ENCODE data around the gene METTL24.

The METTL24 gene

DNA sequence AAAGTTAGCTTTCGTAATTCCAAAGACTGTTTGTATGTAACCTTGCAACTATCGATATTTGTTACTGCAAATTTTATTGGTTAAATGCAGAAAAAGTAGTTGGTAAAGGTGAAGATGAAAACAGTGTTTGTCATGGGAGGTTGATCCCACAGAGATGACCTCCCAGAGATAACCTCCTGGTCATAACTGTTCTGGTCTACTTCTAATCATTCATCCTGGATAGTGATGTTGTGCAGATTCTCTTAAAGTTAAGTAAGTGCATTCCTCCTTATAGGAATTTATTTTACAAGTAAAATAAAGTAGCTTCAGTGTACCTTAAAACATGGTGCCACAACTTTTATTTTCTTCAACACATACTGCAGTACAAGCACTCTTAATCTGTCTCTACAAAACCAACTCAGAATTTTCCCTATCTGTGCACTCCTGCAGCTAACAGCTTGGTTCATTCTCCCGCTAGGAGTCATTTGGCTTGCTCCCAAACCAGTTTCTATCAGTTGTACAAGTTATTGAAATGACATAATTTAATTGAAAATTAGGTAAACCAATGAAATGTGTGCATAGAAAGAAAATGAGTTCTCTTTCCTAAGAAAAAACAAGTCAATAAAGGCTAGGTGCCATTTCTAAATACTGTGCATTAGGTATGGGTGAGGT lies 19.2 kb downstream of the METTL24 start:
- no peaks in the 10 kb centered on the region for H3K9me3 ChIP-seq (ENCODE audit: insufficient read depth, low read depth, low read length)
- no peaks in the 10 kb centered on the region for H3K27me3 ChIP-seq (ENCODE audit: insufficient read depth, low read length, poor library complexity, severe bottlenecking)
- no peaks in the 10 kb centered on the region for H4K20me1 ChIP-seq (ENCODE audit: insufficient read depth, low read length, poor library complexity, severe bottlenecking)
- no peak overlapping the region for H2AFZ ChIP-seq (ENCODE audit: low read length)
- no peak overlapping the region for H3K4me2 ChIP-seq (ENCODE audit: low read depth, low read length, poor library complexity, severe bottlenecking)
- H3F3A ChIP-seq (ENCODE audit: low read depth) = no peaks in the 10 kb centered on the region
- H3K9me2 ChIP-seq (replicated peaks; ENCODE audit: low read depth, low read length) = no peaks in the 10 kb centered on the region
- no peaks in the 10 kb centered on the region for H3K36me3 ChIP-seq (ENCODE audit: insufficient read depth, low read length)
- H3K4me1 ChIP-seq (ENCODE audit: insufficient read depth, low read length, poor library complexity, severe bottlenecking) = peaks cover 11% of the 10 kb centered on the region
- no peak overlapping the region for H3K4me3 ChIP-seq (ENCODE audit: low read length, poor library complexity, severe bottlenecking)
- H3K9ac ChIP-seq (ENCODE audit: low read depth, low read length, poor library complexity, severe bottlenecking) = no peak overlapping the region
- TF ChIP-seq, protein P1, sequence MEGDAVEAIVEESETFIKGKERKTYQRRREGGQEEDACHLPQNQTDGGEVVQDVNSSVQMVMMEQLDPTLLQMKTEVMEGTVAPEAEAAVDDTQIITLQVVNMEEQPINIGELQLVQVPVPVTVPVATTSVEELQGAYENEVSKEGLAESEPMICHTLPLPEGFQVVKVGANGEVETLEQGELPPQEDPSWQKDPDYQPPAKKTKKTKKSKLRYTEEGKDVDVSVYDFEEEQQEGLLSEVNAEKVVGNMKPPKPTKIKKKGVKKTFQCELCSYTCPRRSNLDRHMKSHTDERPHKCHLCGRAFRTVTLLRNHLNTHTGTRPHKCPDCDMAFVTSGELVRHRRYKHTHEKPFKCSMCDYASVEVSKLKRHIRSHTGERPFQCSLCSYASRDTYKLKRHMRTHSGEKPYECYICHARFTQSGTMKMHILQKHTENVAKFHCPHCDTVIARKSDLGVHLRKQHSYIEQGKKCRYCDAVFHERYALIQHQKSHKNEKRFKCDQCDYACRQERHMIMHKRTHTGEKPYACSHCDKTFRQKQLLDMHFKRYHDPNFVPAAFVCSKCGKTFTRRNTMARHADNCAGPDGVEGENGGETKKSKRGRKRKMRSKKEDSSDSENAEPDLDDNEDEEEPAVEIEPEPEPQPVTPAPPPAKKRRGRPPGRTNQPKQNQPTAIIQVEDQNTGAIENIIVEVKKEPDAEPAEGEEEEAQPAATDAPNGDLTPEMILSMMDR (conservative IDR thresholded peaks at IDR 0.05; ENCODE audit: low read length) = no peak
- no peak for TF ChIP-seq EZH2phosphoT487 (IDR thresholded peaks at IDR 0.05; ENCODE audit: borderline replicate concordance)
- no peaks in the 10 kb centered on the region for H3K79me2 ChIP-seq (ENCODE audit: insufficient read depth, low read length)

DNA sequence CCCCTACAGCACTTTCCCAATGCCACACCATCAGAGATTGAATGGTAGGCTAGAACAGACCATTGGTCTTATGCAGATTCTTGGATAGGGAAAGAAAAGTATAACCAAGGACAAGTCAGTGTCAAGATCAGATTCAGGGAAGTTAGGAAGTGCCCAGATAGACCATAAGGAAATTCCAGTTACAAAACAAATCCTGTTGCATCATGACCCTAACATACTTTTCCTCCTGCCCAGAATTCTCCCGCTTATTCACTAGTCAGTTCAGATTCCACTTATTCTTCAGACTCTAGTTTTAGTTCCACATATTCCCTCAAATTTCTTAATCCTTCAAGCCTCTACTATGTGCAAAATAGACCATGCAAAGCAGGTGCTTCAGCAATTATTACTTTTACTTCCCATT lies 20.7 kb downstream of the METTL24 start:
- H3K9me3 ChIP-seq (ENCODE audit: insufficient read depth, low read depth, low read length) = no peaks in the 10 kb centered on the region
- H3K4me1 ChIP-seq (ENCODE audit: insufficient read depth, low read length, poor library complexity, severe bottlenecking) = peaks cover 22% of the 10 kb centered on the region
- no peaks in the 10 kb centered on the region for H3F3A ChIP-seq (ENCODE audit: low read depth)
- H3K9me2 ChIP-seq (replicated peaks; ENCODE audit: low read depth, low read length) = no peaks in the 10 kb centered on the region
- TF ChIP-seq, protein P1 (conservative IDR thresholded peaks at IDR 0.05; ENCODE audit: low read length) = no peak
- TF ChIP-seq EZH2phosphoT487 (IDR thresholded peaks at IDR 0.05; ENCODE audit: borderline replicate concordance) = no peak
- H2AFZ ChIP-seq (ENCODE audit: low read length) = no peak overlapping the region
- H3K36me3 ChIP-seq (ENCODE audit: insufficient read depth, low read length) = no peaks in the 10 kb centered on the region
- no peaks in the 10 kb centered on the region for H4K20me1 ChIP-seq (ENCODE audit: insufficient read depth, low read length, poor library complexity, severe bottlenecking)
- H3K4me3 ChIP-seq (ENCODE audit: low read length, poor library complexity, severe bottlenecking) = no peak overlapping the region
- H3K79me2 ChIP-seq (ENCODE audit: insufficient read depth, low read length) = no peaks in the 10 kb centered on the region
- no peaks in the 10 kb centered on the region for H3K27me3 ChIP-seq (ENCODE audit: insufficient read depth, low read length, poor library complexity, severe bottlenecking)
- H3K9ac ChIP-seq (ENCODE audit: low read depth, low read length, poor library complexity, severe bottlenecking) = no peak overlapping the region
- no peak overlapping the region for H3K4me2 ChIP-seq (ENCODE audit: low read depth, low read length, poor library complexity, severe bottlenecking)

DNA sequence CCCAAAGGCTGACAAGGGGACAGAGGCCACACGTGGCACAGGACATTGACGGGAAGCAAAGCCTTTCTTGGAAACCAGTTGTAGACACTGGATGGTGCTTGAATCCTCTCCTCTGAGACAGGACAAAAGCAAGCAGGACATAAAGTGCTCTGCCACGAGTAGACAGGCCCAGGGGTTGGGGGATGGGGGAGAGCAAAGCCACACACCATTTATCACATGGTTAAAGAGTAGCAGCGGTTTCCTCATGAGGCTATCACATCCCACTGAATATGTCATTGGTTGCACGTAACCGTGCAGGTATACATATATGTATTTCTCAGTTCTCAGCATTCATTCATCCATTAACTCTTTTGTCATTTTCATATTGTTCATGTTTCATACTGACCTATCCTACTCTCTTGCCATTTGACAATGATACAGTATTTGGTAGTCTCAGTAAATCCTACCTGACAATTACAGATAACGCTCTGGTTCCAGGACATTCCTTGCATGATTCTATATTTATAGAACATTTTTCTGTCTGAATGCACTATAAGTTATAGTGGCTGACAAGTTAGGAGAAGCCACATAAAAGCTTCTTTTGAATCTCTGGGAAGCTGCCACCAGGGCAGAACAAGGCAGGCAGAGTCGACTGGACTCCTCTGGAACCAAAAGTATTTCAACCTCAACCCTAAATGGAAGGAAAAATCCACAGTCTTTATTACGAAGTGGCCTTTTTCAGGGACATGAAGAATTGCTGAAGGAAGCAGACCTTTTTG lies 23.5 kb downstream of the METTL24 start:
- Histone ChIP-seq H3K27me3 (ENCODE audit: insufficient read depth, low read length, poor library complexity, severe bottlenecking) (no peaks in the 10 kb centered on the region), H3K4me1 (ENCODE audit: insufficient read depth, low read length, poor library complexity, severe bottlenecking) (peaks cover 37% of the 10 kb centered on the region), H3K4me3 (ENCODE audit: low read length, poor library complexity, severe bottlenecking) (peak overlapping the region; percentile 57), H3K9me3 (ENCODE audit: insufficient read depth, low read depth, low read length) (no peaks in the 10 kb centered on the region), H2AFZ (ENCODE audit: low read length) (peak overlapping the region; percentile 58), H3K4me2 (ENCODE audit: low read depth, low read length, poor library complexity, severe bottlenecking) (peak overlapping the region; percentile 63), H3F3A (ENCODE audit: low read depth) (no peaks in the 10 kb centered on the region), H3K9ac (ENCODE audit: low read depth, low read length, poor library complexity, severe bottlenecking) (peak overlapping the region; percentile 66), H3K36me3 (ENCODE audit: insufficient read depth, low read length) (no peaks in the 10 kb centered on the region), H4K20me1 (ENCODE audit: insufficient read depth, low read length, poor library complexity, severe bottlenecking) (no peaks in the 10 kb centered on the region), H3K9me2 (replicated peaks; ENCODE audit: low read depth, low read length) (no peaks in the 10 kb centered on the region), H3K79me2 (ENCODE audit: insufficient read depth, low read length) (no peaks in the 10 kb centered on the region)
- TF ChIP-seq, protein P1 (conservative IDR thresholded peaks at IDR 0.05; ENCODE audit: low read length) = no peak
- TF ChIP-seq EZH2phosphoT487 (IDR thresholded peaks at IDR 0.05; ENCODE audit: borderline replicate concordance) = no peak
